Heart right ventricle (tissue), 16 donors: ENCODE results near the gene UROD. TPM values are rescaled to one million over a fixed set of nuclear protein-coding genes. Genes with fewer than 3 reads are reported as not detected.

ENCODE experiments used
- ATAC-seq, 8 donors: fragments of 200-7000 bp; cut with Tn5 transposase; one replicate each; pipeline ENCODE4 v1.9.1; 2020; ENCODE audit warnings: mild to moderate bottlenecking in 8 of 8, moderate library complexity in 8 of 8, moderate number of reproducible peaks in 1 of 8
- DNase-seq, 2 donors: peaks; one replicate each; pipeline ENCODE4 v3.0.0-alpha.2; 2020
- H3K27ac ChIP-seq, 10 donors: fragments of 200-600 bp; sonication (generic) in 2 of 10; one replicate each; pipeline versions ENCODE4 v1.5.0 to v1.8.0; 2020 to 2022; ENCODE audit warnings: mild to moderate bottlenecking in 3 of 10
- H3K27me3 ChIP-seq, 7 donors: fragments of 200-600 bp; one replicate each; pipeline ENCODE4 v1.8.0; 2021 to 2022; ENCODE audit warnings: mild to moderate bottlenecking in 2 of 7
- H3K36me3 ChIP-seq, 9 donors: fragments of 200-600 bp; sonication (generic) in 1 of 9; one replicate each; pipeline versions ENCODE4 v1.5.0 to v1.8.0; 2020 to 2022; ENCODE audit warnings: mild to moderate bottlenecking in 2 of 9
- H3K4me1 ChIP-seq, 9 donors: fragments of 200-600 bp; sonication (generic) in 1 of 9; one replicate each; pipeline versions ENCODE4 v1.5.0 to v1.8.0; 2020 to 2022; ENCODE audit warnings: mild to moderate bottlenecking in 4 of 9
- H3K4me3 ChIP-seq, 10 donors: fragments of 200-600 bp; sonication (generic) in 2 of 10; one replicate each; pipeline versions ENCODE4 v1.5.0 to v1.8.0; 2020 to 2022; ENCODE audit warnings: mild to moderate bottlenecking in 7 of 10, moderate library complexity in 2 of 10
- H3K9me3 ChIP-seq, 11 donors: fragments of 200-600 bp in 10 of 11; sonication (generic) in 2 of 11; one replicate each; pipeline versions ENCODE4 v1.5.0 to v1.8.0; 2013 to 2022; ENCODE audit warnings: mild to moderate bottlenecking in 2 of 11, control low read depth in 1 of 11, moderate library complexity in 1 of 11
- WGBS, 2 donors: extraction: QIAGEN DNeasy Blood & Tissue Kit; methylation state at CpG; one replicate each; pipeline ENCODE4 v1.1.7; 2013; ENCODE audit warnings: inconsistent platforms in 1 of 2; 5-methylcytosine and 5-hydroxymethylcytosine counted together
- intact Hi-C, 10 donors: fragments of 100-400 bp; cut with DNase I; formaldehyde crosslinking; loops; one replicate each; pipeline versions ENCODE4 v1.11.1 to v1.14.2; 2022
- polyA plus RNA-seq, 2 donors: library from polyadenylated mRNA; stranded (reverse); fragments of 200-250 nt; gene quantifications; one replicate each; pipeline ENCODE4 v1.2.3, GENCODE V29; 2013
- total RNA-seq, 10 donors: library from RNA; stranded (reverse); fragmentation: NEBNext Ultra II Directional in 3 of 10; extraction: Animal tissue kit (Norgen Biotek cat#: 25700) in 3 of 10; gene quantifications; one replicate each; pipeline versions ENCODE4 v1.2.1 to v1.2.4, GENCODE V29; 2021 to 2023
- TF ChIP-seq, protein P1 (sequence below), 9 donors: fragments of 200-600 bp; sonication (generic) in 2 of 9; IDR thresholded peaks; one replicate each; pipeline versions ENCODE4 v1.5.0 to v1.8.0; 2021 to 2022; ENCODE audit warnings: antibody characterized with exemption in 9 of 9, mild to moderate bottlenecking in 5 of 9, moderate library complexity in 1 of 9
- donor health status: Arrhythmogenic right ventricular cardiomyopathy.
- donor health status: ischemic (EF 13 %, LVEDD 7.1; RV severe dilation, severe dysfunction).
- donor health status: healthy with polysubstance abuse.
- donor health status: DM: no; HTN: yes; CAD: no.
- donor health status: DM: no; HTN: no; CAD: no.
- donor health status: ischemic (EF 25% LVEDD 6.9; RV normal size, moderate dysfunction).
- donor health status: ischemic (EF 25% LVEDD 5.7; RV mildly dilated, moderate dysfunction).
- donor health status: healthy.
- donor health status: DM: yes; HTN: yes; CAD: no.
- donor health status: Ischemic cardiomyopathy.
- donor health status: ischemic (EF 35%, LVEDD 5.7; RV mildly dilated, moderate dysfunction).
- donor health status: nonischemic (EF 11% LVEDD 7.7; RV severe dilation, severe dysfunction).
- donor health status: DM: yes; HTN: yes; CAD: no.
- donor health status: PGD.
- donor health status: ischemic (EF 29% LVEDD 5.4; RV normal size, mild dysfunction).
- donor health status: nonischemic (EF 23%, LVEDD 6.1; RV moderate dilation, normal function).

UROD gene
- total and polyA plus RNA-seq, 12 donors = 68.1 to 109 (median 83.9) TPM

GRCh38 chr1:45004281-45004920, 7.7 kb upstream of the UROD start:
- WGBS, 2 donors = 84 to 87% methylated on average over 7 of the region's 7 CpGs
- ATAC-seq = no peak
- intact Hi-C loops = loop anchor here in 3 of 10 donors (5.0 to 10.0 kb wide), 3 partner anchors 157 to 210 kb away; no protein-coding TSS in a partner anchor
- no peak overlapping the region for H3K27ac ChIP-seq
- H3K4me1 ChIP-seq = peaks cover under 1 to 13% (median 3%) of the 10 kb centered on the region in 9 donors
- no peak for DNase-seq
- TF ChIP-seq, protein P1, sequence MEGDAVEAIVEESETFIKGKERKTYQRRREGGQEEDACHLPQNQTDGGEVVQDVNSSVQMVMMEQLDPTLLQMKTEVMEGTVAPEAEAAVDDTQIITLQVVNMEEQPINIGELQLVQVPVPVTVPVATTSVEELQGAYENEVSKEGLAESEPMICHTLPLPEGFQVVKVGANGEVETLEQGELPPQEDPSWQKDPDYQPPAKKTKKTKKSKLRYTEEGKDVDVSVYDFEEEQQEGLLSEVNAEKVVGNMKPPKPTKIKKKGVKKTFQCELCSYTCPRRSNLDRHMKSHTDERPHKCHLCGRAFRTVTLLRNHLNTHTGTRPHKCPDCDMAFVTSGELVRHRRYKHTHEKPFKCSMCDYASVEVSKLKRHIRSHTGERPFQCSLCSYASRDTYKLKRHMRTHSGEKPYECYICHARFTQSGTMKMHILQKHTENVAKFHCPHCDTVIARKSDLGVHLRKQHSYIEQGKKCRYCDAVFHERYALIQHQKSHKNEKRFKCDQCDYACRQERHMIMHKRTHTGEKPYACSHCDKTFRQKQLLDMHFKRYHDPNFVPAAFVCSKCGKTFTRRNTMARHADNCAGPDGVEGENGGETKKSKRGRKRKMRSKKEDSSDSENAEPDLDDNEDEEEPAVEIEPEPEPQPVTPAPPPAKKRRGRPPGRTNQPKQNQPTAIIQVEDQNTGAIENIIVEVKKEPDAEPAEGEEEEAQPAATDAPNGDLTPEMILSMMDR (IDR thresholded peaks at IDR 0.05) = no peak
- H3K4me3 ChIP-seq = no peak overlapping the region
- H3K27me3 ChIP-seq = no peaks in the 10 kb centered on the region
- H3K9me3 ChIP-seq = no peaks in the 10 kb centered on the region
- peaks cover 0 to 79% (median 69%) of the 10 kb centered on the region in 9 donors for H3K36me3 ChIP-seq

DNA sequence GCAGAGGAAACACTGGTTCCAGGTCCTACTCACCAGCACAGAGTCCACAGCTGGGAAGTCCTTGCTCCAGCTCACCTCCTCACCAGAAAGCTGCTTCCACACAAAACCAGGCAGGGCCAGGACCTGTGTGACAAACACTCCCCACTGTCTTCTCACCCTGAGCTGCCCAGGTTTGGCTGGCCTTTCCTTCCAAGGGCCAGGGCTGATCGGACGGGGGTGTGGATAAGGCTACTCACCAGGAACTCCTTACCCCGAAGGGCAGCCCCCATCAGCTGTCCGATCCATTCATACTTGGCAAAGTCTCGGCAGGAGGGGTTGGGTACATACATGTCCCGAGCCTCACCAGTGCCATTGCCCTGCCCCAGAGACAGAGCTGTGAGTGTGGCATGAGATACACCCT, 6.3 kb upstream of the UROD start:
- Histone ChIP-seq H3K36me3 (peaks cover 0 to 83% (median 69%) of the 10 kb centered on the region in 9 donors), H3K4me3 (no peak overlapping the region), H3K27ac (no peak overlapping the region), H3K4me1 (peaks cover 12 to 19% (median 14%) of the 10 kb centered on the region in 9 donors), H3K27me3 (no peaks in the 10 kb centered on the region), H3K9me3 (no peaks in the 10 kb centered on the region)
- no peak for ATAC-seq
- intact Hi-C loops = loop anchor here in 2 of 10 donors (10.0 kb wide), 2 partner anchors 171 to 211 kb away; no protein-coding TSS in a partner anchor
- 92 to 95% methylated on average over 6 of the region's 6 CpGs for WGBS, 2 donors
- TF ChIP-seq, protein P1 (IDR thresholded peaks at IDR 0.05) = no peak
- DNase-seq = no peak

GRCh38 chr1:45007311-45007710, 4.7 kb upstream of the UROD start:
- Histone ChIP-seq H3K4me1 (peaks cover 17 to 27% (median 21%) of the 10 kb centered on the region in 9 donors), H3K36me3 (peaks cover 0 to 75% (median 65%) of the 10 kb centered on the region in 9 donors), H3K4me3 (no peak overlapping the region), H3K27ac (no peak overlapping the region), H3K27me3 (no peaks in the 10 kb centered on the region), H3K9me3 (no peaks in the 10 kb centered on the region)
- TF ChIP-seq, protein P1 (IDR thresholded peaks at IDR 0.05) = no peak
- intact Hi-C loops = loop anchor here in 3 of 10 donors (1.0 to 10.0 kb wide), 3 partner anchors 12 to 213 kb away; no protein-coding TSS in a partner anchor
- ATAC-seq (no peak), DNase-seq (no peak)
- 83 to 84% methylated on average over 11 of the region's 11 CpGs for WGBS, 2 donors

DNA sequence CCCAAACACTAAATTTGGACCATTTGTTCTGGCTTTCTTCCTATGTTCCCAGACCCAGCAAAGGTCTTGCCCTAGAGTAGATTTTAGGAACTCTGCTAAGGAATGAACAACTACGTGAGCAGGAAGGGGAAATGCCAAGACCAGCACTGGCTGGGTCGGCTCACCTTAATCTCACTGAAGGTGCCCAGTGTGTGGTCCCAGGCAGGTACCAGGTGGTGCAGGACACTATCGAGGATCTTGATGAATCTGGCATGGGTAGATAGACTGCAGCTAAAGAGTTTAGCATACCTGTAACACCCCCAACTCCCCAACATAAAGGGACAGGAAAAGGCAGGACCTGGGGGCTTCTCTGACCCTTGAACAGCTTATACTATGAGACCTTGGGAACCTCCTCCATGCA, 4.0 kb upstream of the UROD start:
- Histone ChIP-seq H3K4me3 (no peak overlapping the region), H3K36me3 (peaks cover 0 to 67% (median 57%) of the 10 kb centered on the region in 9 donors), H3K27ac (no peak overlapping the region), H3K9me3 (no peaks in the 10 kb centered on the region), H3K27me3 (no peaks in the 10 kb centered on the region), H3K4me1 (peaks cover 19 to 35% (median 29%) of the 10 kb centered on the region in 9 donors)
- no peak for ATAC-seq
- intact Hi-C loops = loop anchor here in 2 of 10 donors (10.0 kb wide), 2 partner anchors 173 to 213 kb away; no protein-coding TSS in a partner anchor
- TF ChIP-seq, protein P1 (IDR thresholded peaks at IDR 0.05) = no peak
- no peak for DNase-seq
- 90 to 96% methylated on average over 3 of the region's 3 CpGs for WGBS, 2 donors
